Right forelimb (tissue), 1 donor: ENCODE data around the gene ABCA4.

Experiments
- DNase-seq: peaks from one replicate; pipeline ENCODE4 v3.0.0-alpha.2; 2018

Gene ABCA4

GRCh38 chr1:94122201-94122970 lies 1.4 kb upstream of the ABCA4 start:
- no peak for DNase-seq

DNA sequence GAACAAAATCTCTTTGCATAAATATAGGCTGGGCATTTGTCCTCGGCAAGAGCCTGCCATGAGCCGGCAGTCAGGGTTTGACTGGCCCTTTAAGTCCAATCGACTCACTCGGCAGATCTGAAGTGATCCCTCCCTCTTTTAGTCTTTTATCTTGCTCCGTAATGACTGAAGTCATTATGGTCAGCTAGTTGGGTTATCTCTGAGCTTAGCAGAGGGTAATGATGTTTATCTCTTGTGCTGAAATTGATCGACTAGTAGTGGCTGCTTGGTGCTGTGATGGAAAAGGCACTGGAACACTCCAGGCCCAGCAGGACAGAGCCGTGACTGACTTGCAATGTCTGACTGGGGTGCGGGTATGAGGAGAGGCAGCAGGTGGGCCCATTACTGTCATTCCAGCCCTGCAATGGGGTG lies 468 bp upstream of the ABCA4 start:
- no peak for DNase-seq

GRCh38 chr1:94120570-94120901 lies 412 bp downstream of the ABCA4 start:
- DNase-seq: no peak

- DNase-seq: no peak
Observed at GRCh38 chr1:94119796-94120569, 965 bp downstream of the ABCA4 start.

DNA sequence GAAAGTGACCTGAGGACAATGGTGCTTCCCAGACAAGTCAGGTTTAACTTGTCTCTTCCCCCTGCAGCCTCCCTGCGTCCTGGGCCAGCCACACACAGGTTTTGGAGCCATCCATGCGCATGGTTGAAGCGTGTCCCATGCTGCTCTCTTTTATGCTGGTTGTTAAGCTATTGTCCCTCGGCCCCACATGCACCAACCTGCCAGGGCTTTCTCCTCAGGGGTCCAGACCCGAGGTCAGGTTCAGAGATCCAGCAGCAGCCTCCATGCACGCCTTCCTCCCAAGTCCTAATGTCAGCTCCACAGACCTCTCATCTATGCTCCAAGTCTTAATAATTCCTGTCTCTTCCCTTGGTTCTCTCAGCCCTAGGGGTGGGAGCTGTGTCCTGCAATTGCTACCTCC lies 1.6 kb downstream of the ABCA4 start:
- no peak for DNase-seq

- no peak for DNase-seq
Observed at GRCh38 chr1:94118471-94118870, 2.5 kb downstream of the ABCA4 start.

DNA sequence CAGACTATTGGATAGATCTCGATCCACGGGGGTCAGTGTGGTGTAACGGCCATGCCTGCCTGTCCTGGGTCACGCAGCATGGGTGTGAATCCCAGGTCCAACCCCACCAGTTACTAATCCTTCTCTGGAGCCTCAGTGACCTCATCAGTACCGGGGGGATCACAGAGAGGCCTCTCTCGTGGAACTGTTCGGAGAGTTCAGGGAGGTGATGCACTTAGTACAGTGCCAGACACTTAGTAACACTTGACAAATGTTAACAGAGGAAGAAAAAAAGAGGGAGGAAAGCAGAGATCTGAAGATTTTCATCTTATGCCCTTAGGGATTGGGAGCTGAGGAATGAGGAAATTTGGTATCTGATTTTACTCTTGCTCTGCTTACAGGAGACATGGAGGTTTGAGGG lies 2.9 kb downstream of the ABCA4 start:
- no peak for DNase-seq

GRCh38 chr1:94117259-94117851 lies 3.6 kb downstream of the ABCA4 start:
- DNase-seq: no peak

GRCh38 chr1:94115900-94116436 lies 5.0 kb downstream of the ABCA4 start:
- DNase-seq: no peak

- peak; percentile 30 for DNase-seq
Observed at GRCh38 chr1:94115254-94115899, 5.6 kb downstream of the ABCA4 start.

- peak; percentile 37 for DNase-seq
Observed at GRCh38 chr1:94113589-94114226, 7.2 kb downstream of the ABCA4 start.

DNA sequence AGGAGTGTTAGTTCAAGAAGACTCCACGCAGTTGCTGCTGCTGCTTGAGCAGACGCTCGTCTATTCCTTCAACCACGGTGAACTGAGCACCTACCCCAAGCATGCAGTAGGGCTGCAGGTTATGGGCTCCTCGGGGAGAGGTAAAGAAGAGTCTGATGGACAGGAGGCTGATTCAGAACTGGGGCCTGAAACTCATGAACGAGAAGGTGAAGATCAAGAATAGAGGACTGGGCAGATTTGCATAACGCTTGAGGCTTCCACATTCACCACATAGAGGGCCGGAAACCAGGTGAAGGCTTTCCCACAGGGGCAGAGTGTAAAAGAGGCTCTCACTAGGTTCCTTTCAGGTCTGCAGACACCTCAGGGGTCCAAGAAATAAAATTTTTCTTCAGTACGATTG lies 9.1 kb downstream of the ABCA4 start:
- peak; percentile 11 for DNase-seq

GRCh38 chr1:94110946-94111740 lies 9.8 kb downstream of the ABCA4 start:
- peak; percentile 7 for DNase-seq

DNA sequence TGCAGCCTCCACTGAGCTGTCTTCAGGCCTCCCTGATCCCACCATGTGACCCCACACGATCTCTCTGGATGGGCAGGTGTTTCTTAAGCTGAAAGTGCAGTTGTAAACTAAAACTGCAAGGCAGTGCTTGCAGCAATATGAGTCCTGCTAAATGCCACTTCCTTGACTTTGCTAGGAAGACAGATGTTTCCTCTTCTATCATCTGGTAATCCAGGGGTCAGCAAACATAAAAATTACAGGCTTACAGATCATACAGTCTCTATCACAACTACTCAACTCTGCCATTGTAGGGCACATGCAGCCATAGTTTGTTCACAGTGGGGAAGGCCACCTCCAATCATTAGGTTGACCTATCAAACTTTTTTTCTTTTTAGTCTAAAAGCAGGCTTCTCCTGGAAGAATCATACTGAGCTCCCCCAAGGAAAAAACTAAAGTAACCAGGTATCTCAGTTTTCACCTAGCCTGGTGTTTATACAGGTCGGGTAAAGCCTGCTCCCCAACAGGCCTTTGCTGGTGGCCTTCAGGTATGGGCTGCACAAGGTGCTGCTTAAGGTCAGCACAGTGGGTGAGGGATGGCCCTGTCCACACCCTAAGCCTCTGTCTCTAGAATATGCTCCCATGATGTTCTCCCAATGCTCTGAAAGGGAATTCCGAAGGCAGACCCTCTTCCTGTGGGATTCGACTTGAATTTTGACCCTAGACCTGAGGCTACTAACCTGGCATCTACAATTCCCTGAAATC lies 10.8 kb downstream of the ABCA4 start:
- no peak for DNase-seq

DNA sequence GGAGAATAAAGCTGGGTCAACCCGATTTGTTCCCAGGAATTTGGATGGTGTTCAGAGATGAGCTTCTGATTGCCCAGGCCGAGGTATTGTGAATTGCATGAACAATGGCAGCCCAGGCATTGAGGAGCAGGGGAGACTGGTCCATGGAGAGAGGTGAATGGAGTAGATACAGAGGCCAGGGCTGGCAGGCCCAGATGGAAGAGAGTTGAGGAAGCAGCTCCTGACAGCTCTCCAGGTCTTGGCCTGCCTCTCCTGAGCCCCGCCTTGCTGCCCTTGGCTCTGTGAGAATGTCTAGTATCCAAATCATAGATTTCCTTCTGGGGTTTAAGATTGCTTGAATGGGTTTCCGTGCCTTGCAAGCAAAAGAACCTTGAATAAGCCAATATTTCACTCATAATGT lies 11.5 kb downstream of the ABCA4 start:
- peak; percentile 35 for DNase-seq

DNA sequence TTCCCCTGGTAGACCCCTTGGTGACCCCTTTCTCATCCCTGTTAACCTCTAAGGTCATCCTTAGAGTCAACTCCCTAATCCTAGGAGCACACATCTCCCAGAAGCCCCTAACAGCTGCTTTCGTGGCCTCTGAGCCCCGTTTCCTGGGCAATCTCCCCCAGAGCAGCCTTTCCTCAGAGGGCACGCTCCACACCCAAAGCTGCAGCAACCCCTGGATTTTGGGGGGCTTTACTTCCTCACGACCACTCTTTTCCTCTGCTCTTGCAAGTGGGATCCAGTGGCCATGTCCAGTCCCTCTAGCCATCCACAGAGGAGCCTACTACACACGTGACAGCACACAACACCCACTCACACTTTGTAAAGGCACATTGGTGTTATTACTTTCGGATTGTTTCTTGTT lies 13.8 kb downstream of the ABCA4 start:
- DNase-seq: no peak

DNA sequence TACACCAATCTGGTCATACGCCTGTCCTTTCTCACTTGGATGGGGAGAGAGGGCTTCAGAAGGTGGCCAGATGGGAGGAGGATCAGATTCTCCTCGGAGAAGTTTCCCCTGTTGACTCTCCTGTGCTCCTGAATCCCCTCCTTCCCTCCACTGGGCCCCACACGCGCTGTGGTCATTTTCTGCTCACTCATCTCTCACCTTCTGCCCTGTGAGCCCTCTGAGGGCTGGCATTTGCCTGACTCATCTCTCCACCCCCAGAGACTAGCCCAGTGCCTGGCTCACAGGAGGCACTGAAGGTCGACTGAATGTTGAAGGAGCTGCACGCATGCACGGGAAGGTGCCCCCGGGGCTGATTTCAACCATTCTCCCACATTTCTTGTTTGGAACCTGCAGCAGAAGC lies 14.2 kb downstream of the ABCA4 start:
- no peak for DNase-seq

DNA sequence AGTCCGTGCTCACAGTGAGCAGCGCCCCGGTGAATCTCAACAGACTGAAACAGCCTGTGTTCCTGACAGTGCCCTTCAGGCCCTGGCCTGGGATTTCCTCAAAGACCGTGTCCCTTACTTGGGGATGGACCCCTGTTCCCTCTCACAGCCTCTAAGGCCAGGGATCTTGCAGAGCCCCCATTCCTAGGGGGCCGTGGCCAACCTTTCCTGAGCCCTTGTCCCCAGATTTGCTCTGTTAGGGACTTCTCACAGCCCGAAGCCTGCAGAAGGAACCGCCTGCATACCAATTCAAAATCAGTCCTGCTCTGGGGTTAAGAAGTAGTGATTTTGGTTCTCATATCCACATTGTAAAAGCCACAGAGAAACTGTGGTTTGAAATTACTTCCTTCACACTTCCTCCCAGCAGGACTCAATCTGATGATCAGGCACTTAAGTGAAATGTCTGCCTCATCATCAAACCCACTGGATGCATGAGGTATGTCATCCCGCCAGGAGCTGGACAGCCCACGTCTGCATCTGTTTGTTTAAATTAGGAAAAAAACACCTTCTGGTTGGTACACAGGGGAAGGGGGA lies 14.9 kb downstream of the ABCA4 start:
- no peak for DNase-seq

DNA sequence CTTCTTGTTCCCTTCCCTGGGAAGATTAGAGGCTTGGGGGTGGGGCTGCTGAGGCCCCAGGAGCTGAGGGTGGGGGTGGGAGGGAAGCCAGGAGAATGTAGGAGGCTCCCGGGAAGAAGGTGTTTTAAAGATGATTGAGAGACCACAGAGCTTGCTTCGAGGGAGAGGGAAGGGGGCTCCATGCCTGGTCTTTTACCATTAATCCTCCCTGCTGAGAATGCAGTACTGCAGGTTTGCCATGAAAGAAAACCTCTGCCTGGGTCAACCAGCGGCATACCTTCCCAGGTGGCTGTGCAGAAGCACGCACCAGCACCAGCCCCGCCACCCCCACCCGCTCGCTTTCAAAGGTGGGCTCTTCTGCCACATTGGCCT lies 15.4 kb downstream of the ABCA4 start:
- DNase-seq: no peak

GRCh38 chr1:94104776-94105580 lies 16.0 kb downstream of the ABCA4 start:
- DNase-seq: no peak
